ENCODE measurements around the gene SLAMF7.

Gene SLAMF7

DNA sequence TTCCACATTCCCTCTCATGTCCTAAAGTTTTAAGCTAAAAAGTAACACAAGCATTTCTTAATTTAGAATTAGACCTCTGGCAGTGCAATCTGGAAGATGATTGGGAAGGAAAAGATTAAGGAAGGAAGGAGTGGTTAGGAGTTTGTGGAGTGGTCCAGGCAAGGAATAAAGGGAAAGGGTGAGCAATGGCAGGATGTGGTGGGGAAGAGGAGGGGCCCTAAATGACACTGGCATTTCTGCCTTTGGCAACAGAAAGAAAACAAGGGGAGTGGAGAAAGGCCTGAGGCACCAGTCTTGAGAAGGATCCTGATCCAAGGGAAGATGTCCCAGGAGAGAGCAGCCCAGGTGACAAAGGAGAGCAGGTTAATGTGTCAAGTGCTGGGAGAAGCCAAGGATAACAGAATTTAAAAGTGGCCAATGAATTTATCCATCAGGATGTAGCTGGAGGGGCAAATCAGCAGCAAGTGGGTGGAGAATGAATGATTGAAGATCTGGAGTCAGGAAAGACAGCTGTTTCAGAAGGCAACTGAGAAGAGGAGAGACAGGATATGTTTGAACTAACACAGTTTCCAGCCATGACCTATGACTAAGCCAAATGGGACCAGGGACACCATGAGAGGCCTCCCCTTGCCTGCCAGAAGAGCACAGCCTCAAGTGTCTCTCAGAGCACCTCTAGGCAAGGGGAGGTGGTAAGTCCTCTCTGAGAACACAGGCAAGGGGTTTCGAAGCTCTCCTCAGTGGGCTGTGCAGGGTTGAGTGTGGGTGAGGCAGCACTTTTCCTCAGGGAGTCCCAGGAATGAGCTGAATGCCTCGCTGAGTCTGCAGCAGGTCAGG lies 36.1 kb downstream of the SLAMF7 start:
- Histone ChIP-seq H3K27me3 (replicated peaks) (no peaks in the 10 kb centered on the region), H3K36me3 (replicated peaks) (no peaks in the 10 kb centered on the region), H3K4me3 (ENCODE audit: low read depth, low read length) (no peak overlapping the region), H3K27ac (no peak overlapping the region)
- no peak for TF ChIP-seq CTCF (IDR thresholded peaks at IDR 0.05; ENCODE audit: low read depth, low read length, missing control alignments)
- DNase-seq, result no peak
- in situ Hi-C loops (cut with HindIII; ENCODE audit: low pct_ligation_motif_present, low sequenced_read_pairs), result no loop called here

GRCh38 chr1:160776178-160776577 lies 37.1 kb downstream of the SLAMF7 start:
- no peak for TF ChIP-seq CTCF (IDR thresholded peaks at IDR 0.05; ENCODE audit: low read depth, low read length, missing control alignments)
- H3K27me3 ChIP-seq (replicated peaks), result no peaks in the 10 kb centered on the region
- no peak for DNase-seq
- in situ Hi-C loops (cut with HindIII; ENCODE audit: low pct_ligation_motif_present, low sequenced_read_pairs), result no loop called here
- no peak overlapping the region for H3K4me3 ChIP-seq (ENCODE audit: low read depth, low read length)
- H3K27ac ChIP-seq, result no peak overlapping the region
- no peaks in the 10 kb centered on the region for H3K36me3 ChIP-seq (replicated peaks)

DNA sequence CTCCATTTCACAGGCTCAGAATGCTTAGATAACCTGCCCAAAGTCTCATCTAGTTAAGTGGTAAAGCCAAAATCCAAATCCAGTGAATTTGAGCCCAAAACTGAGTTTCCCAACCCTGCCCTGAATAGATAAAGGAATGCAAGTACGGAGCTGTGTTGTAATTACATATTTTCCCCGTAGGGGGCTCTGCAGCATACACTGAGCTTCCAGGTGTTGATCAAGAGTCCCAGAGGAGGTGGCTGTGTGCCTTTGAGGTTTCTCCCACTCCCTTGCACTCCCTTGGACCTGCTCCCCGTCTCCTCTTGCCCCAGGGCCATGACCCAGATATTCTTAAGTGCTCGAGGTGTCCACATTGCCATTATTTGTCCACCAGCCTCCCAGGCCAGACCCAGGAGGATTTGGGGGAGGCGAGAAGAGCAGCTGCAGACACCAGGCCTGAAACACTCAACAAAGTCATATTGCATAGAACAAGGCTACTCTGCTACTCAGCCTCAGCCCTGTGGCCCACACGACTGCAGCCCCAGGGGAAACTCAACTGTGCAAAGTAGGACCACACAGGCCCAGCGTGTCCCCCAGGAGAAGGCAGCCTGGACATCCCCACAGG lies 38.5 kb downstream of the SLAMF7 start:
- in situ Hi-C loops (cut with HindIII; ENCODE audit: low pct_ligation_motif_present, low sequenced_read_pairs), result no loop called here
- no peaks in the 10 kb centered on the region for H3K36me3 ChIP-seq (replicated peaks)
- TF ChIP-seq CTCF (IDR thresholded peaks at IDR 0.05; ENCODE audit: low read depth, low read length, missing control alignments), result peak; percentile 38
- no peak overlapping the region for H3K4me3 ChIP-seq (ENCODE audit: low read depth, low read length)
- no peaks in the 10 kb centered on the region for H3K27me3 ChIP-seq (replicated peaks)
- DNase-seq, result no peak
- H3K27ac ChIP-seq, result no peak overlapping the region

DNA sequence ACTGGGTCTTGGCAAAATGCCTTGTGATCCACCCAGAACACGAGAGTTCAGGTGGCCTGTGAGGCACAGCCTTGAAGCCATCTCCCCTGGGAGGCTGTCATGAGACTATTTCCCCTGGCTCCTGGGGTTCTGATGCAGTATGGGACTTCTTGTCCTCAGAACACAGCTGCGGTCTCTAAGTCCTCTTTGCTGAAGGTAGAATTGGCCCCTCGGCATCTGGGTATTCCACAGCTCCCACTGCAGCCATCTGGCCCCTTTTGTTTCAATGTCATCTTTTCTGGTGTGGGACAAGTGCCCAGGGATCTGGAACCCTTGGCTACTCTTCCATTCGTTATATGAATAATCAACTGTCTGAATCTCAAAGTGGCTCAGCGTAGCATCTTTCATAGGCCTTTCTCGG lies 39.9 kb downstream of the SLAMF7 start:
- Histone ChIP-seq H3K27me3 (replicated peaks) (no peaks in the 10 kb centered on the region), H3K27ac (no peak overlapping the region), H3K36me3 (replicated peaks) (no peaks in the 10 kb centered on the region), H3K4me3 (ENCODE audit: low read depth, low read length) (no peak overlapping the region)
- no peak for TF ChIP-seq CTCF (IDR thresholded peaks at IDR 0.05; ENCODE audit: low read depth, low read length, missing control alignments)
- in situ Hi-C loops (cut with HindIII; ENCODE audit: low pct_ligation_motif_present, low sequenced_read_pairs), result no loop called here
- no peak for DNase-seq

DNA sequence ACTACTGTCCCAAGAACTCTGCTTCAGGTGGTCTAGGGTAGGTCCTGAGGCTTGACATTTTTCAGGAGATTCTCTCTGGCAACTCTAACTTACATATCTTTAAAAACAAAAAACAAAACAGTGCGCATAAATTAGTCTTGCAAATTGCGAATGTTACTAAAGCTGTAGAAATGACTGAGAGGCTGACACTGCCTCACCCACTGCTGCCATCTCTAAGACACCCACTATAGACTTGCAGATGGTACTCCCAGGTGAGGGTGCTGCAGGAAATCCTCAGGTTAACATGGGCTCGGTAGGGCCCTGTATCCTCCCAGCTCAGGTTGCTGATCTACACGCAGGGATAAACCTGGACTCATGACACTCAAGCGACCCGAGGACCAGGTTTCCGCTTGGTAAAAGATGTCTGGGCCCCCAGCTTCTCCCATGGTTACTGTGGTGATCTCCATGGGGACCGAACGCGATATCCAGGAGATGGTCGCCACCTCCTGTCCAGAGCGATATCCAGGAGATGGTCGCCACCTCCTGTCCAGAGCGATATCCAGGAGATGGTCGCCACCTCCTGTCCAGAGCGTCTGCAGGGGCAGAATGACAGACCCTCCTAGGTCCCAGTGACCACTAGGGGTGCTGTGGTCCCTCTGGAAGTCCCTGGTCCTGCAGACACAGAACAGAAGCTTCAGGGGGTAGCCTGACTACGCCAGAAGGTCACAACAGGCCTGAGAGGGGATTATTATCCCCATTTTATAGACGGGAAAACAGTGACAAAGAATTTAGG lies 40.8 kb downstream of the SLAMF7 start:
- TF ChIP-seq CTCF (IDR thresholded peaks at IDR 0.05; ENCODE audit: low read depth, low read length, missing control alignments), result peak; percentile 38
- in situ Hi-C loops (cut with HindIII; ENCODE audit: low pct_ligation_motif_present, low sequenced_read_pairs), result no loop called here
- Histone ChIP-seq H3K27me3 (replicated peaks) (no peaks in the 10 kb centered on the region), H3K4me3 (ENCODE audit: low read depth, low read length) (no peak overlapping the region), H3K36me3 (replicated peaks) (no peaks in the 10 kb centered on the region), H3K27ac (no peak overlapping the region)
- DNase-seq, result no peak
